GM12878 (cell line): Measurements from ENCODE around the gene DGKI. TPM values are rescaled to one million over a fixed set of nuclear protein-coding genes. Genes with fewer than 3 reads are reported as not detected.

ENCODE experiments used
- ATF7 ChIP-seq: fragments of 450-650 bp; IDR thresholded peaks from 2 replicates; pipeline ENCODE4 v1.6.1; 2016; ENCODE audit warnings: low read depth, mild to moderate bottlenecking
- BCL3 ChIP-seq: IDR thresholded peaks from 2 replicates; pipeline ENCODE4 v1.6.1; 2011; ENCODE audit warnings: borderline replicate concordance, low read depth, mild to moderate bottlenecking, moderate library complexity, low read length; ENCODE audit not compliant: insufficient read depth, poor library complexity, severe bottlenecking
- EZH2 ChIP-seq: IDR thresholded peaks from 2 replicates; pipeline ENCODE4 v1.6.1; 2012; ENCODE audit warnings: low read depth, mild to moderate bottlenecking, control low read depth, inconsistent platforms, low read length, borderline replicate concordance; ENCODE audit not compliant: control insufficient read depth
- FOS ChIP-seq: IDR thresholded peaks from 3 replicates; pipeline ENCODE4 v1.6.1; 2011; ENCODE audit warnings: borderline replicate concordance; ENCODE audit not compliant: insufficient read length; ENCODE audit errors: extremely low read depth
- MLLT1 ChIP-seq: fragments of 450-650 bp; IDR thresholded peaks from 2 replicates; pipeline ENCODE4 v1.6.1; 2016; ENCODE audit warnings: mild to moderate bottlenecking
- MTA3 ChIP-seq: IDR thresholded peaks from 2 replicates; pipeline ENCODE4 v1.6.1; 2012; ENCODE audit warnings: low read length, inconsistent platforms, borderline replicate concordance
- MXI1 ChIP-seq: fragments of 150-350 bp; IDR thresholded peaks from 2 replicates; pipeline ENCODE4 v1.6.1; 2011; ENCODE audit warnings: low read depth, mild to moderate bottlenecking, inconsistent platforms, low read length, improper control_type of control experiment
- MYB ChIP-seq: fragments of 150-350 bp; IDR thresholded peaks from 2 replicates; pipeline ENCODE4 v1.6.1; 2014; ENCODE audit warnings: mild to moderate bottlenecking, low read depth, low read length, borderline replicate concordance
- MYC ChIP-seq: IDR thresholded peaks from 2 replicates; pipeline ENCODE4 v1.6.1; 2011; ENCODE audit warnings: mild to moderate bottlenecking, low read length, moderate library complexity, inconsistent platforms; ENCODE audit not compliant: insufficient read depth, insufficient replicate concordance, insufficient read length, severe bottlenecking
- NFXL1 ChIP-seq: fragments of 450-650 bp; IDR thresholded peaks from 2 replicates; pipeline ENCODE4 v1.6.1; 2017; ENCODE audit warnings: antibody characterized with exemption, mild to moderate bottlenecking, borderline replicate concordance
- NRF1 ChIP-seq: conservative IDR thresholded peaks from 2 replicates; pipeline ENCODE4 v1.6.1; 2011; ENCODE audit warnings: mild to moderate bottlenecking, low read depth, low read length, improper control_type of control experiment
- RAD21 ChIP-seq: IDR thresholded peaks from 2 replicates; pipeline ENCODE4 v1.6.1; 2011; ENCODE audit warnings: mild to moderate bottlenecking, low read depth, low read length, moderate library complexity; ENCODE audit not compliant: insufficient read depth
- RELA ChIP-seq: fragments of 450-650 bp; IDR thresholded peaks from 2 replicates; pipeline ENCODE4 v1.8.0; 2014; ENCODE audit warnings: borderline replicate concordance; ENCODE audit not compliant: partially characterized antibody
- SMAD5 ChIP-seq: IDR thresholded peaks from 2 replicates; pipeline ENCODE4 v1.6.1; 2016; ENCODE audit warnings: antibody characterized with exemption, low read depth
- TCF12 ChIP-seq: IDR thresholded peaks from 2 replicates; pipeline ENCODE4 v1.6.1; 2011; ENCODE audit warnings: low read depth, mild to moderate bottlenecking, low read length
- USF1 ChIP-seq: IDR thresholded peaks from 2 replicates; pipeline ENCODE4 v1.6.1; 2011; ENCODE audit warnings: borderline replicate concordance, low read depth, mild to moderate bottlenecking, moderate library complexity, mixed read lengths, low read length; ENCODE audit not compliant: insufficient read depth; ENCODE audit errors: extremely low read length
- ZBTB4 ChIP-seq: fragments of 450-650 bp; formaldehyde crosslinking; IDR thresholded peaks from 2 replicates; pipeline ENCODE4 v1.4.0; 2022; ENCODE audit warnings: mild to moderate bottlenecking, moderate library complexity
- ZNF207 ChIP-seq: fragments of 450-650 bp; IDR thresholded peaks from 2 replicates; pipeline ENCODE4 v1.6.1; 2014; ENCODE audit warnings: antibody characterized with exemption, mild to moderate bottlenecking, borderline replicate concordance
- polyA plus RNA-seq, 11 experiments: library from polyadenylated mRNA; depleted of rRNA in 4 of 11; unstranded in 6 of 11; stranded (reverse) in 5 of 11; fragments of >200 nt; fragmentation: Nextera tagmentation in 4 of 11; fragmentation: Illumina TruSeq in 1 of 11; extraction: Ambion mirVana in 4 of 11; extraction: Trizol in 1 of 11; gene quantifications; 1 replicate in 1 of 11; 2 replicates in 10 of 11; pipeline versions ENCODE4 v1.2.1 to v1.2.3, GENCODE V29; 2011 to 2016; ENCODE audit warnings: inconsistent platforms in 2 of 11, missing spikeins in 2 of 11, low read depth in 1 of 11
- total RNA-seq, 4 experiments: library from RNA; depleted of rRNA in 3 of 4; stranded (reverse); fragments of >200 nt in 3 of 4; fragmentation: Illumina TruSeq in 1 of 4; extraction: Trizol in 1 of 4; gene quantifications; 2 replicates each; pipeline versions ENCODE4 v1.2.1 to v1.2.3, GENCODE V29; 2013 to 2021
- TF ChIP-seq, protein P1 (sequence below): fragments of 450-650 bp; IDR thresholded peaks from 2 replicates; pipeline ENCODE4 v1.6.1; 2017; ENCODE audit warnings: mild to moderate bottlenecking

The DGKI gene
- total and polyA plus RNA-seq, 10 of the 15 experiments (the other 5 are each of a cell fraction or from before 2014, with no cell fraction given) = 10.4 to 37.1 (median 22.1) TPM

DNA sequence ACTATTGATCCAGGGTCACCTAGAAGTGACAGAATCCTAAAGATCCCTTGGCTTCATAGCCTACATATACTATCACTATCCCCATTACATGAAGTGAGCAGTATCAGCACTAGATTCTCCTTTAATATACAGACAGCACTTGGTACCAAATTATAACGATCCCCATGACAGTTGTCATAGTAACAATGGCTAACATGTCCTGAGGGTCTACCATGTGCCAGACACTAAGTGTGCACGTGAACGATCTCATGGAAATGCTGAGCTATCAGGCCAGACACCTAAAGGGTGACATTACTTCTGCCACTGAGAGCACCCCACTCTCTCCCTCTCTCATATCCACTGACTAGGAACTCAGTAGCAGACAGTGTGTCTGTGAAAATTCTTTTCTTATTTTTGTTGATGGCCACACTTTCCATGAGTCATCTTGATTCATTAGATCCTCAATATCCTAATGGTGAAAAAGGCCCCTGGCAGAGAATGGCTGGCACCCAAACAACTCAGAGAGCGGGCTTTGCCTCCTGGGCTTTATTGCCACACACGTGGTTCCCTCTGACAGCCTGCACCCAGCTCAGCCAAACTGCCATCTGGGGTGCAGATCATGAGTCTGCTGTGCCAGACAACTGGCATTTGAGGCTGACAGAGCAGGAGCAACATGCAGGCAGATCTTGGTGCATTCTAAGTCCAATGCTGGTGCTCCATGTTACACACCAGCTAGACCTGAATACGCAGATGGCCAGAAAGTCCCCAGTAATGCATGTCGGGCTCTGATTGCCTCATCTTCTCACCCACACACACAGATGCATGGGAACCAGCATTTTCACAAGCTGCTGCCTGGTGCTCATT is 176.3 kb downstream of the DGKI start (continued):
- TF ChIP-seq BCL3 (peak; percentile 73), RELA (peak; percentile 36), ZBTB4 (no peak), SMAD5 (no peak), NFXL1 (no peak), MXI1 (no peak), TCF12 (peak; percentile 41; the same call in 1 of the 2 replicates), MTA3 (no peak), ATF7 (peak; percentile 78), USF1 (no peak), MLLT1 (0 out of 2 replicates have a peak, but pooled peaks have one; percentile 29), NRF1 (no peak), EZH2 (no peak), ZNF207 (no peak), RAD21 (peak; percentile 19; the same call in 1 of the 2 replicates), MYC (no peak), FOS (no peak), MYB (no peak)
- TF ChIP-seq, protein P1, sequence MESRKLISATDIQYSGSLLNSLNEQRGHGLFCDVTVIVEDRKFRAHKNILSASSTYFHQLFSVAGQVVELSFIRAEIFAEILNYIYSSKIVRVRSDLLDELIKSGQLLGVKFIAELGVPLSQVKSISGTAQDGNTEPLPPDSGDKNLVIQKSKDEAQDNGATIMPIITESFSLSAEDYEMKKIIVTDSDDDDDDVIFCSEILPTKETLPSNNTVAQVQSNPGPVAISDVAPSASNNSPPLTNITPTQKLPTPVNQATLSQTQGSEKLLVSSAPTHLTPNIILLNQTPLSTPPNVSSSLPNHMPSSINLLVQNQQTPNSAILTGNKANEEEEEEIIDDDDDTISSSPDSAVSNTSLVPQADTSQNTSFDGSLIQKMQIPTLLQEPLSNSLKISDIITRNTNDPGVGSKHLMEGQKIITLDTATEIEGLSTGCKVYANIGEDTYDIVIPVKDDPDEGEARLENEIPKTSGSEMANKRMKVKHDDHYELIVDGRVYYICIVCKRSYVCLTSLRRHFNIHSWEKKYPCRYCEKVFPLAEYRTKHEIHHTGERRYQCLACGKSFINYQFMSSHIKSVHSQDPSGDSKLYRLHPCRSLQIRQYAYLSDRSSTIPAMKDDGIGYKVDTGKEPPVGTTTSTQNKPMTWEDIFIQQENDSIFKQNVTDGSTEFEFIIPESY = no peak
